ENCODE measurements around the gene ABI3BP.

ABI3BP gene

GRCh38 chr3:100973594-100973993 is 19.6 kb downstream of the ABI3BP start:
- H3K4me3 ChIP-seq (ENCODE audit: low read depth, low read length): no peak overlapping the region
- no peak for TF ChIP-seq CTCF (IDR thresholded peaks at IDR 0.05; ENCODE audit: control insufficient read depth, extremely low read depth, insufficient read depth)
- DNase-seq (ENCODE audit: low read depth): no peak

GRCh38 chr3:100972867-100973266 is 20.4 kb downstream of the ABI3BP start:
- H3K4me3 ChIP-seq (ENCODE audit: low read depth, low read length): no peak overlapping the region
- TF ChIP-seq CTCF (IDR thresholded peaks at IDR 0.05; ENCODE audit: control insufficient read depth, extremely low read depth, insufficient read depth): no peak
- DNase-seq (ENCODE audit: low read depth): no peak

- no peak for TF ChIP-seq CTCF (IDR thresholded peaks at IDR 0.05; ENCODE audit: control insufficient read depth, extremely low read depth, insufficient read depth)
- no peak for DNase-seq (ENCODE audit: low read depth)
These were observed 20.8 kb downstream of the ABI3BP start for GRCh38 chr3:100972301-100972844.

GRCh38 chr3:100971798-100972197 is 21.4 kb downstream of the ABI3BP start:
- H3K4me3 ChIP-seq (ENCODE audit: low read depth, low read length): no peak overlapping the region
- no peak for TF ChIP-seq CTCF (IDR thresholded peaks at IDR 0.05; ENCODE audit: control insufficient read depth, extremely low read depth, insufficient read depth)
- no peak for DNase-seq (ENCODE audit: low read depth)

More at GRCh38 chr3:100972301-100972844, 20.8 kb downstream of the ABI3BP start:
- H3K4me3 ChIP-seq (ENCODE audit: low read depth, low read length): no peak overlapping the region

GRCh38 chr3:100970477-100970990 is 22.7 kb downstream of the ABI3BP start:
- no peak for DNase-seq (ENCODE audit: low read depth)
- no peak for TF ChIP-seq CTCF (IDR thresholded peaks at IDR 0.05; ENCODE audit: control insufficient read depth, extremely low read depth, insufficient read depth)
- H3K4me3 ChIP-seq (ENCODE audit: low read depth, low read length): no peak overlapping the region

GRCh38 chr3:100968932-100969906 is 24.0 kb downstream of the ABI3BP start:
- TF ChIP-seq CTCF (IDR thresholded peaks at IDR 0.05; ENCODE audit: control insufficient read depth, extremely low read depth, insufficient read depth): no peak
- H3K4me3 ChIP-seq (ENCODE audit: low read depth, low read length): no peak overlapping the region
- no peak for DNase-seq (ENCODE audit: low read depth)
